HEK293T (cell line): ENCODE measurements around the gene TBX18.

Experiments
- NFRKB ChIP-seq: fragments of 450-650 bp; IDR thresholded peaks from 2 replicates; pipeline ENCODE4 v1.6.1; 2016; ENCODE audit warnings: mild to moderate bottlenecking, moderate library complexity
- SP1 ChIP-seq: fragments of 450-650 bp; IDR thresholded peaks from 2 replicates; pipeline ENCODE4 v1.6.1; 2017

GRCh38 chr6:84789170-84789569, 24.8 kb upstream of the TBX18 start:
- no peak for TF ChIP-seq SP1
- TF ChIP-seq NFRKB: no peak
